GM19438 (cell line): ENCODE results near the gene SYTL3.
"Not testable (repeated sequence)": the region's sequence is repeated elsewhere in the genome, so short reads cannot be mapped to it uniquely, and the experiment has no call there.

ENCODE experiments used
- ATAC-seq: cut with Tn5 transposase; IDR thresholded peaks from one replicate; pipeline ENCODE4 v1.9.1; 2021; ENCODE audit warnings: low read depth; ENCODE audit not compliant: unreplicated experiment

Gene SYTL3

GRCh38 chr6:158786645-158787304 is 136.9 kb downstream of the SYTL3 start:
- no peak for ATAC-seq

GRCh38 chr6:158787395-158787794 is 137.5 kb downstream of the SYTL3 start:
- ATAC-seq = no peak

GRCh38 chr6:158789115-158789917 is 139.5 kb downstream of the SYTL3 start:
- ATAC-seq = peak; percentile 40

DNA sequence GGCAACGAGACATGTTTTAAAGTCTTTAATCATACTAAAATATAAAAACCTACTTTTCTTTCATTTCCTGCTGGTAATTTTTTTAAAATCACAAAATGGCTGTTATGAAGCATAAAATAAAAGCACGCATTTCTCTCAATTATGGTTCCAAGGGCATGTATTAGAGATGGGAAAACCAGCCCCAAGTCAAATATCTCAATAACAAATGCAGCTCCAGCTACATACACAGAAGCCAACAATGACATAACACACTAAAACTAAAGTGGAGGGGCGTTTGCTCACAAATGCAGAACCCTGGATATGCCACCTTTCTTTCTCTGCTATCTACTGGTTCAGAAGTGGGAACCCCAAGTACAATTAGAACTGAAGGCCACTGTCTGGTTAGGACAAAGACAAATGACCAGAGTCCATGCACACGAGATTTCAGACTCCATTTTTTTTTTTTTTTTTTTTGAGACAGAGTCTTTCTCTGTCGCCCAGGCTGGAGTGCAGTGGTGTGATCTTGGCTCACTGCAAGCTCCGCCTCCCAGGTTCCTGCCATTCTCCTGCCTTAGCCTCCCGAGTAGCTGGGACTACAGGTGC is 141.5 kb downstream of the SYTL3 start:
- ATAC-seq = no peak

DNA sequence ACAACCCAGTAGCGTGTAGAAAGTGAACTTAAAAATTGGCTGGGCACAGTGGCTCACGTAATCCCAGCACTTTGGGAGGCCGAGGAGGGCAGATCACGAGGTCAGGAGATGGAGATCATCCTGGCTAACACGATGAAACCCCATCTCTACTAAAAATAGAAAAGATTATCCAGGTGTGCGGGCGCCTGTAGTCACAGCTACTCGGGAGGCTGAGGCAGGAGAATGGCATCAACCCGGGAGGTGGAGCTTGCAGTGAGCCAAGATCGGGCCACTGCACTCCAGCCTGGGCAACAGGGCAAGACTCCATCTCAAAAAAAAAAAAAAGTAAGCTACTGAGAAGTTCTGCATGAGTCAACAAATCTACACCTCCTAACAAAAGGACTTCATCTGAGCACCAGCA is 142.7 kb downstream of the SYTL3 start:
- ATAC-seq = not testable (repeated sequence)

- peak; percentile 50 for ATAC-seq
Observed at GRCh38 chr6:158793432-158793831, 143.6 kb downstream of the SYTL3 start.

DNA sequence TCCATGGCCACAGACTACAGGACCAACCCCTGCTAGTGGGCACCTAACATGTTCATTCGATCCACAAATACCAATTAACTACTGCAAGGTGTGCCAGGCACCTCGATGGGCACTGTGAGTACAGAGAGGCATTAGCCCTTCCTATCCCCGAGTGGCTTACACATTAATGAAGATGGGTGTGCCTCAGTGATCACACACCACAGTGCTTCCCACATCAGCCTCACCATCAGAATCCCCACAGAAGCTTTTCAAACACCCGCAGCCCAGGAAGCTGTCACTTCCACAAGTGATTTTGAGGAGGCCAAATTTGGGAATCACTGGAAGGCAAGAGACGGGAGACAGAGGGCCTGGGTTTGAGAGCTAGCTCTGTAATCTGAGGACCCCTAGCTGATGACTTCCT is 145.7 kb downstream of the SYTL3 start:
- ATAC-seq = no peak

DNA sequence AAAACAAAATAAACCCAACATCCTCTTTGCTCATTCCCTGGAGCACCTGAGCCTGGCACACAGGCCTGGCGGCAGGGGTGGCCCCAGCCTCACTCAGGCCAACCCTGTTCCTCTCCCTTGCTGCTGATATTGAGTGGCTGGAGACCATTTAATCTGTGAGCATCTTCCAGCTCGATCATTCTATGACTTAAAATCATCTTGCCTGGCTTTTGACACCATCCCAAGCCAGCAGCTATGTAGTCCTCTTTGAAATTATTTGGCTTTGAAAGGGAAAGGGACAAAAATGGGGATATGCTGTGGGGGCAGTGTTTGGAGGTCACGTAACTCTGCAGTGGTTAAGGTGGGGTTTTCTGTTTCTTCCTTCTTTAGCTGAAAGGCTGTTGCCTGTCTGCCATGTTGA is 146.5 kb downstream of the SYTL3 start:
- ATAC-seq = no peak

GRCh38 chr6:158797331-158798310 is 147.8 kb downstream of the SYTL3 start:
- no peak for ATAC-seq

DNA sequence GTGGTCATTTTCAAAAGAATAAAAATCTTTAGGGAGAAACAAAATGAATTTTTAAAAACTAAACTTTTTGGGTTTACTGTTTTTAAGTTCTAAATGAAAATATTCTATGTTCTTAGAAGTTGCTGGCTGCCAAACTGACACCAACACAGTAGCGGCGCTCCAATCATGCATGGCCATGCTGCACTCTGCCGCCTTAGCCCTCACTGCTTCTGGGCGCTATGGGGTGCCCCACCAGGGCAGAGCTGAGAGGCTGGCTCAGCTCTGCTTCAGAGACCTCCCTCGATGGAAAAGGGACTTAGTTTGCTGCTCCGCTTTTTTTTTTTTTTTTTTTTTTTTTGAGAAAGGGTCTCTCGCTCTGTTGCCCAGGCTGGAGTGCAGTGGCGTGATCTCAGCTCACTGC is 148.5 kb downstream of the SYTL3 start:
- no peak for ATAC-seq

- no peak for ATAC-seq
Observed at GRCh38 chr6:158799051-158799792, 149.4 kb downstream of the SYTL3 start.

DNA sequence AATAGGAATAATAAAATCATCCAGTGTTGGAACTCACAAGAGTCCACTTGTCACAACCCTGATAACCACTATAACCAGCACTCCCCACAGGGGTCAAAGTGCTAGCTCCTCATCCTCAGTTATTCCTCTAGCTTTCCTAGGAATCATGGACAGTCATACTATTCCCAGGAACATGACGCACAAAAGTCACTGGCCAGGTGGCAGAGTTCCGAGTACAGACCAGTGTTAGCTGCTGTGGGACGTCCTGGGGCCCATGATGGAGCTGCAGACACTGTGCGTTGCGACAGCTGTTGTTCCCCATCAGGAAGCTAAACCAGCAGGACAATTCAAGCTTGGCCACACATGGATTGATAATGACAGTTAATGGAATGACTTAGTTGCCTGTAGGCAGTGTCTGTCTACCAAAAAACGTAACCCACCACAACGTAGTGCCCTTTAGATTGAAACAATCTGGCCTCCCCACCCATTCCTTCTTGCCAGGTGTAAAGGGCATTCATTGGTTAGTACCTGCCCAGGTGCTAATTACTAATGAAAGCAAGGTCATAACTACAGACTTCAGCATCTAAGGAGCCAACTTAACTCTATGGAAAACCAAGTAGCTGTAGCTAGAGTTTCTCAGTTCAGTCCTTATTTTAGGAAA is 151.9 kb downstream of the SYTL3 start:
- no peak for ATAC-seq

DNA sequence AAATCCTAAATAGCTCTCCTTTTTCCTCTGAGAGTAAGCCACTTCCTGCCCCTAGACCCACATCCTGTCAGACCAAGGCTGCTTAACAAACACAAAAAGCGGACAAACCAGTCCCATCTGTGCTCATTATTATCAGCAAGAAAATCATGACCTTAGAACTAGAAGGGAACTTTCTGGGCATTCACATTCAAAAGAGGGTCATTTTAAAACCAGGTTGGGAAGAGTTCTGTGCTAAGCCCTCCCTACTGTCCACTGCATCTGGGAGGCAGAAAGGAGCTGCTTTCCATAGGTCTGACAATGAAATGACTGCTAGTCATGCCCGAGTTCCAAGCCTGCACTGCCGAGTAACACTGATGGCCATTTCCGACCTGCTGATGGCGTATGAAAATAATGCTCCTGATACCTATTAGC is 153.9 kb downstream of the SYTL3 start:
- ATAC-seq = peak; percentile 63

DNA sequence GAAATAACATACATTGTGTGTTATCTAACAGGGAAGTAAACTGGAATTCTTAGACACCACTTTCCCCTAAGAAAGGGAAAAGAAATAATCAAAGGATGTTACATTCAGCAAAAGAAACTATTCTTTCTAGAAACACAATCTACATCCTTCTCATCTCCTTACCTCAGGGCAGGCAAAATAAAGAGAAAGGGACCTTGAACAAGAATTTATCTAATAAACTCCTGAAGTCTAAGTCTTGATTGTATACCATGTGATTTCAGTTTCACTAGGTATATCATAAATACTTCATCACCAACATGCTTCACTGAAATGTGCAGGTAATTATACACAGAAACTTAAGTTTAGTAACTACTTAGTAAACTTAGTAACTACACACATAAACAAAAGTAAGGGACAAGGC is 154.4 kb downstream of the SYTL3 start:
- ATAC-seq = no peak

DNA sequence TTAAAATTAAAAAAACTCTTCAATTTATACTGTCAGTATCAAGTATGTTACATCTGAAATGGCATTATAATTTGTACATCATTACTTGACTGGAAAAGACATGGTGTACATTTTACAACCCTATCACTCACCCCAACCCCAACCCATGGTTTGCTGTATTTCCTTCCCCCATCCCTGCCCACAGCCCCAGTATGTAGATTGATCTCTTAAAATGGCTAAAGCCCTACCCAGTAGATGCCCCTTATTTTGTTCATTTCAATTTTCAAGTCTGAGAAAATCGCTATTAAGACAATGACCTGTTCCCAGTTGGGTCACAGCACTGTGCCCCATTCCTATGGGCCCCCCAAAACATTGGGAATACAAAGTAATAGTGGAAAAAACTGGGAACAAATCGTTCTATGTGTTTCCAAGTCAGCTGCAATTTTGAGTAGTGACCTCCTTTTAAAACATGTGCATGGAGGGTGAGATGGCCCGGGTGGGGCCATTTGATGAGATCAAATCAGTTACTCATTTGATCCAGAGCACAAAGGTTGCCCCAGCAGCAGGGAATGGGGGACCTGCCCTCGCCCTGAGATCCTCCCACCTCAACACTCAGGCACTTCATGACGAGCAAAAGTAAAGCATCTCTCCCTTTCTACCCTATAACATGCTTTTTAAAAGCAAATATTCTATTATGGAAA is 156.0 kb downstream of the SYTL3 start:
- ATAC-seq = no peak

GRCh38 chr6:158807515-158808441 is 157.9 kb downstream of the SYTL3 start:
- no peak for ATAC-seq

GRCh38 chr6:158808442-158808833 is 158.6 kb downstream of the SYTL3 start:
- no peak for ATAC-seq
